ENCODE data around the gene IFRD1. TPM values are rescaled to one million over a fixed set of nuclear protein-coding genes. Genes with fewer than 3 reads are reported as not detected.

Gene IFRD1
- total and polyA plus RNA-seq, 12 donors = 17.5 to 94.6 (median 30.3) TPM

GRCh38 chr7:112501801-112502503 is 51.7 kb downstream of the IFRD1 start:
- no peaks in the 10 kb centered on the region for H3K27me3 ChIP-seq
- DNase-seq (no peak), ATAC-seq (no peak)
- no peak for TF ChIP-seq CTCF (IDR thresholded peaks at IDR 0.05)
- no peaks in the 10 kb centered on the region for H3K9me3 ChIP-seq
- H3K27ac ChIP-seq = no peak overlapping the region
- H3K4me1 ChIP-seq = peaks cover 0 to 42% (median 9%) of the 10 kb centered on the region in 9 donors
- no peak overlapping the region for H3K4me3 ChIP-seq
- 63 to 76% methylated on average over 7 of the region's 7 CpGs for WGBS, 2 donors
- intact Hi-C loops (cut with DNase I) = no loop called here
- H3K36me3 ChIP-seq = no peaks in the 10 kb centered on the region

- H3K27me3 ChIP-seq = no peaks in the 10 kb centered on the region
- no peaks in the 10 kb centered on the region for H3K36me3 ChIP-seq
- DNase-seq (no peak), ATAC-seq (no peak)
- H3K9me3 ChIP-seq = no peaks in the 10 kb centered on the region
- no peak overlapping the region for H3K4me3 ChIP-seq
- TF ChIP-seq CTCF (IDR thresholded peaks at IDR 0.05) = no peak
- whole genome bisulfite sequencing, 2 donors = 52 to 84% methylated on average over 2 of the region's 2 CpGs
- intact Hi-C loops (cut with DNase I) = no loop called here
- peaks cover 0 to 42% (median 9%) of the 10 kb centered on the region in 9 donors for H3K4me1 ChIP-seq
- peak overlapping the region in 1 of 10 donors; percentile 15 for H3K27ac ChIP-seq
These were observed 52.4 kb downstream of the IFRD1 start for GRCh38 chr7:112502700-112503099.

- intact Hi-C loops (cut with DNase I) = no loop called here
- no peak for TF ChIP-seq CTCF (IDR thresholded peaks at IDR 0.05)
- Histone ChIP-seq H3K36me3 (no peaks in the 10 kb centered on the region), H3K27ac (peak overlapping the region in 7 of 10 donors; percentile 36 to 69 (median 49)), H3K27me3 (no peaks in the 10 kb centered on the region), H3K4me3 (no peak overlapping the region), H3K4me1 (peaks cover 0 to 42% (median 9%) of the 10 kb centered on the region in 9 donors), H3K9me3 (no peaks in the 10 kb centered on the region)
- DNase-seq = no peak
- WGBS, 2 donors = 59 to 63% methylated on average over 4 of the region's 4 CpGs
- peak in 1 of 8 donors; percentile 9 for ATAC-seq
These were observed 53.2 kb downstream of the IFRD1 start for GRCh38 chr7:112503361-112503972.

- DNase-seq (no peak), ATAC-seq (peak; percentile 10 to 76 (median 61))
- no peak for TF ChIP-seq CTCF (IDR thresholded peaks at IDR 0.05)
- intact Hi-C loops (cut with DNase I) = no loop called here
- Histone ChIP-seq H3K27ac (peak overlapping the region in 7 of 10 donors; percentile 42 to 69 (median 52)), H3K36me3 (no peaks in the 10 kb centered on the region), H3K4me3 (no peak overlapping the region), H3K9me3 (no peaks in the 10 kb centered on the region), H3K4me1 (peaks cover 0 to 42% (median 9%) of the 10 kb centered on the region in 9 donors), H3K27me3 (no peaks in the 10 kb centered on the region)
- 55 to 63% methylated on average over 5 of the region's 5 CpGs for WGBS, 2 donors
These were observed 53.9 kb downstream of the IFRD1 start for GRCh38 chr7:112504093-112504695.
